Measurements from ENCODE around the gene PTPRG. TPM values are rescaled to one million over a fixed set of nuclear protein-coding genes. Genes with fewer than 3 reads are reported as not detected.

The PTPRG gene
- total and polyA plus RNA-seq, 2 experiments from 2014 or later, result 24.4 to 131 TPM

- peaks cover 1% of the 10 kb centered on the region for H3K27me3 Mint-ChIP-seq (ENCODE audit: insufficient read depth, low read depth, poor library complexity)
- H3K9me2 ChIP-seq (ENCODE audit: insufficient read depth), result no peaks in the 10 kb centered on the region
- H3K4me2 ChIP-seq, result no peak overlapping the region
- H4K20me1 ChIP-seq (replicated peaks; ENCODE audit: insufficient read depth), result peaks cover 67% of the 10 kb centered on the region
- H2AFZ ChIP-seq, result no peak overlapping the region
- H3K4me3 Mint-ChIP-seq, result no peak overlapping the region
- DNase-seq (ENCODE audit: low spot score), result no peak
- no peaks in the 10 kb centered on the region for H3K9me3 Mint-ChIP-seq
- H3K4me3 ChIP-seq, result no peak overlapping the region
- H3K27ac ChIP-seq (ENCODE audit: low read depth), result no peak overlapping the region
- peaks cover 25% of the 10 kb centered on the region for H3K4me1 ChIP-seq (ENCODE audit: insufficient read depth)
- H3K79me2 ChIP-seq (replicated peaks; ENCODE audit: insufficient read depth), result peaks cover 98% of the 10 kb centered on the region
- TF ChIP-seq POLR2AphosphoS5 (IDR thresholded peaks at IDR 0.05; ENCODE audit: low read depth), result no peak
- TF ChIP-seq NANOG (IDR thresholded peaks at IDR 0.05; ENCODE audit: borderline replicate concordance), result no peak
- no peak for TF ChIP-seq ZNF114 (CRISPR knock-in tag; IDR thresholded peaks at IDR 0.05)
- TF ChIP-seq EZH2 (IDR thresholded peaks at IDR 0.05; ENCODE audit: low read depth, unreplicated experiment), result no peak
- no peak for TF ChIP-seq CREB1 (CRISPR knock-in tag; IDR thresholded peaks at IDR 0.05; ENCODE audit: low read depth)
- no peak for TF ChIP-seq STAT1 (IDR thresholded peaks at IDR 0.05; ENCODE audit: unreplicated experiment)
- TF ChIP-seq, protein P1, sequence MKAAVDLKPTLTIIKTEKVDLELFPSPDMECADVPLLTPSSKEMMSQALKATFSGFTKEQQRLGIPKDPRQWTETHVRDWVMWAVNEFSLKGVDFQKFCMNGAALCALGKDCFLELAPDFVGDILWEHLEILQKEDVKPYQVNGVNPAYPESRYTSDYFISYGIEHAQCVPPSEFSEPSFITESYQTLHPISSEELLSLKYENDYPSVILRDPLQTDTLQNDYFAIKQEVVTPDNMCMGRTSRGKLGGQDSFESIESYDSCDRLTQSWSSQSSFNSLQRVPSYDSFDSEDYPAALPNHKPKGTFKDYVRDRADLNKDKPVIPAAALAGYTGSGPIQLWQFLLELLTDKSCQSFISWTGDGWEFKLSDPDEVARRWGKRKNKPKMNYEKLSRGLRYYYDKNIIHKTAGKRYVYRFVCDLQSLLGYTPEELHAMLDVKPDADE (IDR thresholded peaks at IDR 0.05), result no peak
- TF ChIP-seq, protein P2, sequence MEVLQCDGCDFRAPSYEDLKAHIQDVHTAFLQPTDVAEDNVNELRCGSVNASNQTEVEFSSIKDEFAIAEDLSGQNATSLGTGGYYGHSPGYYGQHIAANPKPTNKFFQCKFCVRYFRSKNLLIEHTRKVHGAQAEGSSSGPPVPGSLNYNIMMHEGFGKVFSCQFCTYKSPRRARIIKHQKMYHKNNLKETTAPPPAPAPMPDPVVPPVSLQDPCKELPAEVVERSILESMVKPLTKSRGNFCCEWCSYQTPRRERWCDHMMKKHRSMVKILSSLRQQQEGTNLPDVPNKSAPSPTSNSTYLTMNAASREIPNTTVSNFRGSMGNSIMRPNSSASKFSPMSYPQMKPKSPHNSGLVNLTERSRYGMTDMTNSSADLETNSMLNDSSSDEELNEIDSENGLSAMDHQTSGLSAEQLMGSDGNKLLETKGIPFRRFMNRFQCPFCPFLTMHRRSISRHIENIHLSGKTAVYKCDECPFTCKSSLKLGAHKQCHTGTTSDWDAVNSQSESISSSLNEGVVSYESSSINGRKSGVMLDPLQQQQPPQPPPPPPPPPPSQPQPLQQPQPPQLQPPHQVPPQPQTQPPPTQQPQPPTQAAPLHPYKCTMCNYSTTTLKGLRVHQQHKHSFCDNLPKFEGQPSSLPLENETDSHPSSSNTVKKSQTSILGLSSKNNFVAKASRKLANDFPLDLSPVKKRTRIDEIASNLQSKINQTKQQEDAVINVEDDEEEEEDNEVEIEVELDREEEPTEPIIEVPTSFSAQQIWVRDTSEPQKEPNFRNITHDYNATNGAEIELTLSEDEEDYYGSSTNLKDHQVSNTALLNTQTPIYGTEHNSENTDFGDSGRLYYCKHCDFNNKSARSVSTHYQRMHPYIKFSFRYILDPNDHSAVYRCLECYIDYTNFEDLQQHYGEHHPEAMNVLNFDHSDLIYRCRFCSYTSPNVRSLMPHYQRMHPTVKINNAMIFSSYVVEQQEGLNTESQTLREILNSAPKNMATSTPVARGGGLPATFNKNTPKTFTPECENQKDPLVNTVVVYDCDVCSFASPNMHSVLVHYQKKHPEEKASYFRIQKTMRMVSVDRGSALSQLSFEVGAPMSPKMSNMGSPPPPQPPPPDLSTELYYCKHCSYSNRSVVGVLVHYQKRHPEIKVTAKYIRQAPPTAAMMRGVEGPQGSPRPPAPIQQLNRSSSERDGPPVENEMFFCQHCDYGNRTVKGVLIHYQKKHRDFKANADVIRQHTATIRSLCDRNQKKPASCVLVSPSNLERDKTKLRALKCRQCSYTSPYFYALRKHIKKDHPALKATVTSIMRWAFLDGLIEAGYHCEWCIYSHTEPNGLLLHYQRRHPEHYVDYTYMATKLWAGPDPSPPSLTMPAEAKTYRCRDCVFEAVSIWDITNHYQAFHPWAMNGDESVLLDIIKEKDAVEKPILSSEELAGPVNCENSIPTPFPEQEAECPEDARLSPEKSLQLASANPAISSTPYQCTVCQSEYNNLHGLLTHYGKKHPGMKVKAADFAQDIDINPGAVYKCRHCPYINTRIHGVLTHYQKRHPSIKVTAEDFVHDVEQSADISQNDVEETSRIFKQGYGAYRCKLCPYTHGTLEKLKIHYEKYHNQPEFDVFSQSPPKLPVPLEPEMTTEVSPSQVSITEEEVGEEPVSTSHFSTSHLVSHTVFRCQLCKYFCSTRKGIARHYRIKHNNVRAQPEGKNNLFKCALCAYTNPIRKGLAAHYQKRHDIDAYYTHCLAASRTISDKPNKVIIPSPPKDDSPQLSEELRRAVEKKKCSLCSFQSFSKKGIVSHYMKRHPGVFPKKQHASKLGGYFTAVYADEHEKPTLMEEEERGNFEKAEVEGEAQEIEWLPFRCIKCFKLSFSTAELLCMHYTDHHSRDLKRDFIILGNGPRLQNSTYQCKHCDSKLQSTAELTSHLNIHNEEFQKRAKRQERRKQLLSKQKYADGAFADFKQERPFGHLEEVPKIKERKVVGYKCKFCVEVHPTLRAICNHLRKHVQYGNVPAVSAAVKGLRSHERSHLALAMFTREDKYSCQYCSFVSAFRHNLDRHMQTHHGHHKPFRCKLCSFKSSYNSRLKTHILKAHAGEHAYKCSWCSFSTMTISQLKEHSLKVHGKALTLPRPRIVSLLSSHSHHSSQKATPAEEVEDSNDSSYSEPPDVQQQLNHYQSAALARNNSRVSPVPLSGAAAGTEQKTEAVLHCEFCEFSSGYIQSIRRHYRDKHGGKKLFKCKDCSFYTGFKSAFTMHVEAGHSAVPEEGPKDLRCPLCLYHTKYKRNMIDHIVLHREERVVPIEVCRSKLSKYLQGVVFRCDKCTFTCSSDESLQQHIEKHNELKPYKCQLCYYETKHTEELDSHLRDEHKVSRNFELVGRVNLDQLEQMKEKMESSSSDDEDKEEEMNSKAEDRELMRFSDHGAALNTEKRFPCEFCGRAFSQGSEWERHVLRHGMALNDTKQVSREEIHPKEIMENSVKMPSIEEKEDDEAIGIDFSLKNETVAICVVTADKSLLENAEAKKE (CRISPR knock-in tag; IDR thresholded peaks at IDR 0.05), result no peak
- no peak for TF ChIP-seq ZNF331 (CRISPR knock-in tag; IDR thresholded peaks at IDR 0.05; ENCODE audit: low read depth)
- no peak for TF ChIP-seq JUNB (IDR thresholded peaks at IDR 0.05; ENCODE audit: unreplicated experiment)
- TF ChIP-seq, protein P3, sequence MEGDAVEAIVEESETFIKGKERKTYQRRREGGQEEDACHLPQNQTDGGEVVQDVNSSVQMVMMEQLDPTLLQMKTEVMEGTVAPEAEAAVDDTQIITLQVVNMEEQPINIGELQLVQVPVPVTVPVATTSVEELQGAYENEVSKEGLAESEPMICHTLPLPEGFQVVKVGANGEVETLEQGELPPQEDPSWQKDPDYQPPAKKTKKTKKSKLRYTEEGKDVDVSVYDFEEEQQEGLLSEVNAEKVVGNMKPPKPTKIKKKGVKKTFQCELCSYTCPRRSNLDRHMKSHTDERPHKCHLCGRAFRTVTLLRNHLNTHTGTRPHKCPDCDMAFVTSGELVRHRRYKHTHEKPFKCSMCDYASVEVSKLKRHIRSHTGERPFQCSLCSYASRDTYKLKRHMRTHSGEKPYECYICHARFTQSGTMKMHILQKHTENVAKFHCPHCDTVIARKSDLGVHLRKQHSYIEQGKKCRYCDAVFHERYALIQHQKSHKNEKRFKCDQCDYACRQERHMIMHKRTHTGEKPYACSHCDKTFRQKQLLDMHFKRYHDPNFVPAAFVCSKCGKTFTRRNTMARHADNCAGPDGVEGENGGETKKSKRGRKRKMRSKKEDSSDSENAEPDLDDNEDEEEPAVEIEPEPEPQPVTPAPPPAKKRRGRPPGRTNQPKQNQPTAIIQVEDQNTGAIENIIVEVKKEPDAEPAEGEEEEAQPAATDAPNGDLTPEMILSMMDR (conservative IDR thresholded peaks at IDR 0.05; ENCODE audit: low read depth in 2 of 2), result no peak
- no peak for TF ChIP-seq REST (IDR thresholded peaks at IDR 0.05; ENCODE audit: unreplicated experiment)
- no peak for TF ChIP-seq EZH2phosphoT487 (IDR thresholded peaks at IDR 0.05; ENCODE audit: unreplicated experiment)
- 0 out of 2 replicates have a peak, but pooled peaks cover 2% of the 10 kb centered on the region for H3K36me3 ChIP-seq (ENCODE audit: insufficient read depth)
- H3K27me3 ChIP-seq (ENCODE audit: insufficient read depth), result no peaks in the 10 kb centered on the region
- H3K4me1 Mint-ChIP-seq, result peaks cover 54% of the 10 kb centered on the region
- no peaks in the 10 kb centered on the region; the same call in 1 of the 2 replicates for H3F3A ChIP-seq (replicated peaks; ENCODE audit: low read depth)
- H3K36me3 Mint-ChIP-seq (ENCODE audit: low read depth), result peaks cover 32% of the 10 kb centered on the region
- ATAC-seq, result no peak
- no peak overlapping the region for H3K27ac Mint-ChIP-seq
These were observed 47.3 kb downstream of the PTPRG start for GRCh38 chr3:61608711-61609110.

All from GM23338 (cell line).